ENCODE measurements around the gene KIR2DL1. TPM values are rescaled to one million over a fixed set of nuclear protein-coding genes. Genes with fewer than 3 reads are reported as not detected.
"Not testable (repeated sequence)": the region's sequence is repeated elsewhere in the genome, so short reads cannot be mapped to it uniquely, and the experiment has no call there.

KIR2DL1 gene
- total RNA-seq (ENCODE audit: low replicate concordance) = not detected in 2 replicates

- H3K4me1 Mint-ChIP-seq; H3F3A ChIP-seq (ENCODE audit: low read depth); H3K4me3 Mint-ChIP-seq; H4K20me1 ChIP-seq (ENCODE audit: low read depth); H3K4me2 ChIP-seq; H3K79me2 ChIP-seq (ENCODE audit: low read depth); H3K36me3 Mint-ChIP-seq; H3K4me3 ChIP-seq; H3K27ac Mint-ChIP-seq; H3K27me3 Mint-ChIP-seq (ENCODE audit: insufficient read depth, low read depth); H3K27me3 ChIP-seq; H3K27ac ChIP-seq; DNase-seq (ENCODE audit: low spot score); H3K9ac ChIP-seq; H3K9me3 ChIP-seq (ENCODE audit: low read depth); H3K36me3 ChIP-seq; H2AFZ ChIP-seq (replicated peaks); H3K4me1 ChIP-seq: not testable (repeated sequence)
- H3K9me3 Mint-ChIP-seq = peaks cover 53% of the 10 kb centered on the region
Measured at GRCh38 chr19:54769646-54770045, at the start of gene KIR2DL1. Gene KIR2DL1 (plus strand): TSS chr19:54769793. CDS start chr19:54769851, 58 bp downstream.

- no peak within 1 kb of the TSS for H3K4me3 ChIP-seq
- Mint-ChIP-seq H3K27me3 (ENCODE audit: insufficient read depth, low read depth) (peaks cover 3% of the 10 kb centered on the region), H3K4me1 (no peaks in the 10 kb centered on the region), H3K27ac (no peak within 1 kb of the TSS), H3K4me3 (no peak within 1 kb of the TSS), H3K36me3 (no peaks in the 10 kb centered on the region), H3K9me3 (peaks cover 59% of the 10 kb centered on the region)
- TF ChIP-seq EZH2 (IDR thresholded peaks at IDR 0.05) (no peak), EZH2phosphoT487 (IDR thresholded peaks at IDR 0.05) (no peak), CTCF (IDR thresholded peaks at IDR 0.05) (no peak)
- no peak within 1 kb of the TSS for H3K4me2 ChIP-seq
- H3K27ac ChIP-seq = no peak within 1 kb of the TSS
- H3K79me2 ChIP-seq (ENCODE audit: low read depth) = no peaks in the 10 kb centered on the region
- H3K36me3 ChIP-seq = no peaks in the 10 kb centered on the region
- H3K9ac ChIP-seq = no peak within 1 kb of the TSS
- no peak within 1 kb of the TSS for H2AFZ ChIP-seq (replicated peaks)
- no peaks in the 10 kb centered on the region for H3F3A ChIP-seq (ENCODE audit: low read depth)
- H3K4me1 ChIP-seq = no peaks in the 10 kb centered on the region
- H3K27me3 ChIP-seq = no peaks in the 10 kb centered on the region
- H4K20me1 ChIP-seq (ENCODE audit: low read depth) = no peaks in the 10 kb centered on the region
- H3K9me3 ChIP-seq (ENCODE audit: low read depth) = peaks cover 18% of the 10 kb centered on the region
- no peak for DNase-seq (ENCODE audit: low spot score)
Measured at GRCh38 chr19:54724142-54724541, 45.5 kb upstream of the KIR2DL1 start, which contains the start of gene KIR3DL3. Gene KIR3DL3 (plus strand): TSS chr19:54724442. CDS start chr19:54724497, 55 bp downstream.

- Histone ChIP-seq H3K79me2 (ENCODE audit: low read depth) (no peaks in the 10 kb centered on the region), H3K9me3 (ENCODE audit: low read depth) (peaks cover 18% of the 10 kb centered on the region), H3K27ac (no peak overlapping the region), H3K4me3 (no peak overlapping the region), H3K27me3 (no peaks in the 10 kb centered on the region), H3K4me1 (no peaks in the 10 kb centered on the region), H3K36me3 (no peaks in the 10 kb centered on the region), H3K9ac (no peak overlapping the region), H4K20me1 (ENCODE audit: low read depth) (no peaks in the 10 kb centered on the region), H3K4me2 (no peak overlapping the region), H3F3A (ENCODE audit: low read depth) (no peaks in the 10 kb centered on the region), H2AFZ (replicated peaks) (no peak overlapping the region)
- H3K4me1 Mint-ChIP-seq = no peaks in the 10 kb centered on the region
- H3K4me3 Mint-ChIP-seq = no peak overlapping the region
- H3K9me3 Mint-ChIP-seq = peaks cover 56% of the 10 kb centered on the region
- H3K27me3 Mint-ChIP-seq (ENCODE audit: insufficient read depth, low read depth) = peaks cover 3% of the 10 kb centered on the region
- no peak for TF ChIP-seq CTCF (IDR thresholded peaks at IDR 0.05)
- no peak for TF ChIP-seq EZH2 (IDR thresholded peaks at IDR 0.05)
- no peak for TF ChIP-seq EZH2phosphoT487 (IDR thresholded peaks at IDR 0.05)
- H3K36me3 Mint-ChIP-seq = no peaks in the 10 kb centered on the region
- H3K27ac Mint-ChIP-seq = no peak overlapping the region
- DNase-seq (ENCODE audit: low spot score) = no peak
Measured at GRCh38 chr19:54724644-54725043, 44.9 kb upstream of the KIR2DL1 start.

- H3K36me3 Mint-ChIP-seq = no peaks in the 10 kb centered on the region
Measured at GRCh38 chr19:54725321-54725720, 44.3 kb upstream of the KIR2DL1 start.

More at GRCh38 chr19:54725321-54725720, 44.3 kb upstream of the KIR2DL1 start:
- H3K9me3 ChIP-seq (ENCODE audit: low read depth) = peaks cover 18% of the 10 kb centered on the region
- no peak overlapping the region for H3K4me2 ChIP-seq
- Mint-ChIP-seq H3K4me3 (no peak overlapping the region), H3K27ac (no peak overlapping the region), H3K27me3 (ENCODE audit: insufficient read depth, low read depth) (peaks cover 3% of the 10 kb centered on the region), H3K9me3 (peaks cover 53% of the 10 kb centered on the region), H3K4me1 (no peaks in the 10 kb centered on the region)
- no peak overlapping the region for H3K4me3 ChIP-seq
- no peaks in the 10 kb centered on the region for H3K4me1 ChIP-seq
- no peaks in the 10 kb centered on the region for H3F3A ChIP-seq (ENCODE audit: low read depth)
- no peaks in the 10 kb centered on the region for H3K79me2 ChIP-seq (ENCODE audit: low read depth)
- no peak overlapping the region for H3K27ac ChIP-seq
- no peak overlapping the region for H3K9ac ChIP-seq
- no peak overlapping the region for H2AFZ ChIP-seq (replicated peaks)
- no peaks in the 10 kb centered on the region for H3K36me3 ChIP-seq
- DNase-seq (ENCODE audit: low spot score) = no peak
- TF ChIP-seq CTCF (IDR thresholded peaks at IDR 0.05) = no peak
- no peak for TF ChIP-seq EZH2 (IDR thresholded peaks at IDR 0.05)
- TF ChIP-seq EZH2phosphoT487 (IDR thresholded peaks at IDR 0.05) = no peak
- no peaks in the 10 kb centered on the region for H4K20me1 ChIP-seq (ENCODE audit: low read depth)
- no peaks in the 10 kb centered on the region for H3K27me3 ChIP-seq
